Urinary bladder (tissue), 4 donors: ENCODE data around the gene BET1L. TPM values are rescaled to one million over a fixed set of nuclear protein-coding genes. Genes with fewer than 3 reads are reported as not detected.
"Not testable (repeated sequence)": the region's sequence is repeated elsewhere in the genome, so short reads cannot be mapped to it uniquely, and the experiment has no call there.

Experiments used
- DNase-seq: peaks from one replicate; pipeline ENCODE4 v3.0.0-alpha.2; 2015; ENCODE audit errors: extremely low spot score
- H3K27ac ChIP-seq: one replicate; pipeline ENCODE4 v1.5.1; 2013; ENCODE audit warnings: low read depth, mild to moderate bottlenecking, moderate library complexity
- H3K36me3 ChIP-seq: one replicate; pipeline ENCODE4 v1.6.1; 2013; ENCODE audit warnings: mild to moderate bottlenecking, moderate library complexity; ENCODE audit not compliant: insufficient read depth
- H3K4me1 ChIP-seq: one replicate; pipeline ENCODE4 v1.6.1; 2013; ENCODE audit warnings: mild to moderate bottlenecking, moderate library complexity; ENCODE audit not compliant: insufficient read depth
- H3K4me3 ChIP-seq: one replicate; pipeline ENCODE4 v1.5.1; 2013; ENCODE audit warnings: low read depth, low read length
- WGBS: extraction: QIAGEN DNeasy Blood & Tissue Kit; methylation state at CpG from one replicate; pipeline ENCODE4 v1.1.7; 2013; 5-methylcytosine and 5-hydroxymethylcytosine counted together
- polyA plus RNA-seq: library from polyadenylated mRNA; stranded (reverse); fragments of 200-250 nt; gene quantifications from one replicate; pipeline ENCODE4 v1.2.3, GENCODE V29; 2013
- small RNA-seq: library from RNA; depleted of rRNA; stranded (forward); fragments of <200 nt; gene quantifications from one replicate; pipeline ENCODE3, GENCODE V24; 2014
- total RNA-seq: library from RNA; depleted of rRNA; stranded (reverse); fragments of >200 nt; gene quantifications from one replicate; pipeline ENCODE4 v1.2.3, GENCODE V29; 2014
- donor health status: healthy with polysubstance abuse.
- donor health status: healthy.

BET1L gene
- total and polyA plus RNA-seq, 2 donors = 17.7 to 49.8 TPM

GRCh38 chr11:189843-190311, 17.3 kb downstream of the BET1L start:
- not testable (repeated sequence) for H3K4me3 ChIP-seq, H3K4me1 ChIP-seq, H3K36me3 ChIP-seq, DNase-seq, H3K27ac ChIP-seq
- WGBS = 64% methylated on average over 10 of the region's 25 CpGs

GRCh38 chr11:189200-189783, 17.9 kb downstream of the BET1L start:
- not testable (repeated sequence) for H3K36me3 ChIP-seq, H3K4me3 ChIP-seq, H3K27ac ChIP-seq, DNase-seq, H3K4me1 ChIP-seq
- 78% methylated on average over 40 of the region's 55 CpGs for WGBS

GRCh38 chr11:180242-180641, 27.0 kb downstream of the BET1L start:
- H3K4me3 ChIP-seq, H3K27ac ChIP-seq, H3K4me1 ChIP-seq, DNase-seq, H3K36me3 ChIP-seq: not testable (repeated sequence)
- no CpG with 5 or more reads among the region's 13 CpGs for WGBS

Small RNAs within 50 kb of the gene (small RNA-seq; reads per million reads assigned to genes)
- not detected for gene RNU6-447P

Other genes with a start within 250 kb of the BET1L start
- gene SCGB1C1, start 14.3 kb downstream of the BET1L start, total RNA-seq = not detected
- gene SCGB1C1, start 14.3 kb downstream of the BET1L start, polyA plus RNA-seq = not detected
- 60.2 TPM for gene RIC8A, start 309 bp upstream of the BET1L start, total RNA-seq
- gene RIC8A, start 309 bp upstream of the BET1L start, polyA plus RNA-seq = 90.8 TPM
- 7.3 TPM for gene SIRT3, start 28.9 kb upstream of the BET1L start, total RNA-seq
- gene SIRT3, start 28.9 kb upstream of the BET1L start, polyA plus RNA-seq = 21.7 TPM
- 58.5 TPM for gene PSMD13, start 29.6 kb upstream of the BET1L start, total RNA-seq
- 102 TPM for gene PSMD13, start 29.6 kb upstream of the BET1L start, polyA plus RNA-seq
- gene NLRP6, start 71.0 kb upstream of the BET1L start, total RNA-seq = not detected
- gene NLRP6, start 71.0 kb upstream of the BET1L start, polyA plus RNA-seq = 0.67 TPM
- 9.5 TPM for gene PGGHG, start 81.7 kb upstream of the BET1L start, total RNA-seq
- gene PGGHG, start 81.7 kb upstream of the BET1L start, polyA plus RNA-seq = 36.3 TPM
- not detected for gene IFITM5, start 92.1 kb upstream of the BET1L start, total RNA-seq
- gene IFITM5, start 92.1 kb upstream of the BET1L start, polyA plus RNA-seq = not detected
- gene IFITM2, start 100.4 kb upstream of the BET1L start, total RNA-seq = 14.8 TPM
- gene IFITM2, start 100.4 kb upstream of the BET1L start, polyA plus RNA-seq = 765 TPM
- gene IFITM1, start 106.6 kb upstream of the BET1L start, total RNA-seq = 20.9 TPM
- 599 TPM for gene IFITM1, start 106.6 kb upstream of the BET1L start, polyA plus RNA-seq
- gene IFITM3, start 113.5 kb upstream of the BET1L start, total RNA-seq = 43.2 TPM
- gene IFITM3, start 113.5 kb upstream of the BET1L start, polyA plus RNA-seq = 2,675 TPM
- 13.4 TPM for gene B4GALNT4, start 162.1 kb upstream of the BET1L start, total RNA-seq
- gene B4GALNT4, start 162.1 kb upstream of the BET1L start, polyA plus RNA-seq = 5.1 TPM
- 5.2 TPM for gene PKP3, start 186.8 kb upstream of the BET1L start, total RNA-seq
- 8.4 TPM for gene PKP3, start 186.8 kb upstream of the BET1L start, polyA plus RNA-seq
- 11.8 TPM for gene SIGIRR, start 207.6 kb upstream of the BET1L start, total RNA-seq
- 61.2 TPM for gene SIGIRR, start 207.6 kb upstream of the BET1L start, polyA plus RNA-seq
- gene ANO9, start 234.6 kb upstream of the BET1L start, total RNA-seq = 1.3 TPM
- 5.1 TPM for gene ANO9, start 234.6 kb upstream of the BET1L start, polyA plus RNA-seq
- 13.5 TPM for gene PTDSS2, start 242.9 kb upstream of the BET1L start, total RNA-seq
- 27.0 TPM for gene PTDSS2, start 242.9 kb upstream of the BET1L start, polyA plus RNA-seq